ENCODE data around the gene ARHGEF9.
"Not testable (repeated sequence)": the region's sequence is repeated elsewhere in the genome, so short reads cannot be mapped to it uniquely, and the experiment has no call there.

The ARHGEF9 gene

DNA sequence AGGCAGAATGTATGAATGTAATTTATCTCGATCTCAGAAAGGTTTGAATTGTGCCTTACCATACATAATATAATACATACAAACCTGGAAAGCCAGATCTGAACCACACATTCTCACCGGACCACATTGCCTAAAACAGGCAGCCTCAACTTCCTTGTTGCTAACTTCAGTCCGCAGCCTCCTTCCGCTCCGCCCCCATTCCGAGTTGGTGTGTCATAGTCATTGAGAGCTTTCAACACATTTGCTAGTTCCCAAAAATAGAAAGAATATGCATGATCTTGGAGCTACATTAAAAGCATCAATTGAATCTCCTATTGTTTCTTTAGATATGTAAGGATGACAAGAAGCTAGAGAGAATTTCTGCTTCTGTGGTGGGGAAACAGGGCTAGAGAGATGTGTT, 127.2 kb downstream of the ARHGEF9 start:
- DNase-seq = no peak

- DNase-seq = no peak
Measured at GRCh38 chrX:63656871-63657580, 128.0 kb downstream of the ARHGEF9 start.

GRCh38 chrX:63652086-63652765, 132.8 kb downstream of the ARHGEF9 start:
- DNase-seq = no peak

GRCh38 chrX:63645748-63646147, 139.3 kb downstream of the ARHGEF9 start:
- not testable (repeated sequence) for DNase-seq

- no peak for DNase-seq
Measured at GRCh38 chrX:63635750-63636149, 149.3 kb downstream of the ARHGEF9 start.

DNA sequence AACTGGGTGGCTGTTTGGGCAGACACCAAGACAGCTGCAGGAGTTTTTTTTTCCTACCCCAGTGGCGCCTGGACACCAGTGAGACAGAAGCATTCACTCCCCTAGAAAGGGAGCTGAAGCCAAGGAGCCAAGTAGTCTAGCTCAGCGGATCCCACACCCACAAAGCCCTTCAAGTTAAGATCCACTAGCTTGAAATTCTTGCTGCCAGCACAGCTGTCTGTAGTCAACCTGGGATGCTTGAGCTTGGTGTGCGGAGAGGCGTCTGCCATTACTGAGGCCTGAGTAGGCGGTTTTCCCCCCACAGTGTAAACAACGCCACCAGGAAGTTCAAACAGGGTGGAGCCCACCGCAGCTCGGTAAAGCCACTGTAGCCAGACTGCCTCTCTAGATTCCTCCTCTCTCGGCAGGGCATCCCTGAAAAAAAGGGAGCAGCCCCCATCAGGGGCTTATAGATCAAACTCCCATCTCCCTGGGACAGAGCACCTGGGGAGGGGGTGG, 171.4 kb downstream of the ARHGEF9 start:
- no peak for DNase-seq

- DNase-seq = no peak
Measured at GRCh38 chrX:63585936-63586335, 199.1 kb downstream of the ARHGEF9 start.
